ENCODE measurements around the gene CUEDC1. TPM values are rescaled to one million over a fixed set of nuclear protein-coding genes. Genes with fewer than 3 reads are reported as not detected.

Gene CUEDC1
- total RNA-seq, 2 donors from 2014 or later: 0.15 to 0.56 TPM

GRCh38 chr17:57911834-57912673 is 43.2 kb downstream of the CUEDC1 start:
- Mint-ChIP-seq H3K4me1 (no peaks in the 10 kb centered on the region), H3K27ac (no peak overlapping the region), H3K36me3 (ENCODE audit: low read depth) (no peaks in the 10 kb centered on the region)

GRCh38 chr17:57910462-57911420 is 44.5 kb downstream of the CUEDC1 start:
- H3K27me3 Mint-ChIP-seq: peaks cover 4% of the 10 kb centered on the region
- ATAC-seq (replicated peaks): no peak
- no peak overlapping the region for H3K4me3 Mint-ChIP-seq
- no peaks in the 10 kb centered on the region for H3K4me1 Mint-ChIP-seq
- H3K9me3 Mint-ChIP-seq: no peaks in the 10 kb centered on the region
- no peaks in the 10 kb centered on the region for H3K36me3 Mint-ChIP-seq (ENCODE audit: low read depth)
- H3K27ac Mint-ChIP-seq: peak overlapping the region; percentile 40

More at GRCh38 chr17:57911834-57912673, 43.2 kb downstream of the CUEDC1 start:
- peaks cover 4% of the 10 kb centered on the region for H3K27me3 Mint-ChIP-seq
- ATAC-seq (replicated peaks): no peak
- H3K4me3 Mint-ChIP-seq: no peak overlapping the region
- no peaks in the 10 kb centered on the region for H3K9me3 Mint-ChIP-seq

GRCh38 chr17:57909551-57909950 is 45.7 kb downstream of the CUEDC1 start:
- no peak overlapping the region for H3K27ac Mint-ChIP-seq
- H3K9me3 Mint-ChIP-seq: no peaks in the 10 kb centered on the region
- H3K36me3 Mint-ChIP-seq (ENCODE audit: low read depth): no peaks in the 10 kb centered on the region
- peaks cover 4% of the 10 kb centered on the region for H3K27me3 Mint-ChIP-seq
- ATAC-seq (replicated peaks): no peak
- no peaks in the 10 kb centered on the region for H3K4me1 Mint-ChIP-seq
- H3K4me3 Mint-ChIP-seq: no peak overlapping the region

- Mint-ChIP-seq H3K27ac (no peak overlapping the region), H3K27me3 (no peaks in the 10 kb centered on the region), H3K4me1 (no peaks in the 10 kb centered on the region), H3K9me3 (no peaks in the 10 kb centered on the region), H3K36me3 (ENCODE audit: low read depth) (no peaks in the 10 kb centered on the region), H3K4me3 (no peak overlapping the region)
- ATAC-seq (replicated peaks): no peak
Measured at GRCh38 chr17:57908278-57908677, 46.9 kb downstream of the CUEDC1 start.

GRCh38 chr17:57906910-57907309 is 48.3 kb downstream of the CUEDC1 start:
- Mint-ChIP-seq H3K4me3 (no peak overlapping the region), H3K36me3 (ENCODE audit: low read depth) (no peaks in the 10 kb centered on the region), H3K9me3 (no peaks in the 10 kb centered on the region), H3K27ac (no peak overlapping the region), H3K27me3 (no peaks in the 10 kb centered on the region), H3K4me1 (no peaks in the 10 kb centered on the region)
- ATAC-seq (replicated peaks): no peak

- H3K4me1 Mint-ChIP-seq: no peaks in the 10 kb centered on the region
- H3K9me3 Mint-ChIP-seq: no peaks in the 10 kb centered on the region
- no peak overlapping the region for H3K4me3 Mint-ChIP-seq
- no peaks in the 10 kb centered on the region for H3K27me3 Mint-ChIP-seq
- H3K27ac Mint-ChIP-seq: no peak overlapping the region
- ATAC-seq (replicated peaks): no peak
- H3K36me3 Mint-ChIP-seq (ENCODE audit: low read depth): no peaks in the 10 kb centered on the region
Measured at GRCh38 chr17:57905875-57906455, 49.2 kb downstream of the CUEDC1 start.

GRCh38 chr17:57903961-57904360 is 51.3 kb downstream of the CUEDC1 start:
- Mint-ChIP-seq H3K27ac (no peak overlapping the region), H3K27me3 (no peaks in the 10 kb centered on the region), H3K9me3 (no peaks in the 10 kb centered on the region), H3K36me3 (ENCODE audit: low read depth) (no peaks in the 10 kb centered on the region), H3K4me3 (no peak overlapping the region), H3K4me1 (peaks cover 5% of the 10 kb centered on the region)
- ATAC-seq (replicated peaks): no peak

GRCh38 chr17:57902800-57903759 is 52.1 kb downstream of the CUEDC1 start:
- peaks cover 5% of the 10 kb centered on the region for H3K4me1 Mint-ChIP-seq
- H3K36me3 Mint-ChIP-seq (ENCODE audit: low read depth): no peaks in the 10 kb centered on the region
- peak; percentile 30 for ATAC-seq (replicated peaks)
- no peaks in the 10 kb centered on the region for H3K27me3 Mint-ChIP-seq
- H3K27ac Mint-ChIP-seq: no peak overlapping the region
- H3K4me3 Mint-ChIP-seq: no peak overlapping the region
- H3K9me3 Mint-ChIP-seq: no peaks in the 10 kb centered on the region

- Mint-ChIP-seq H3K4me1 (peaks cover 5% of the 10 kb centered on the region), H3K36me3 (ENCODE audit: low read depth) (no peaks in the 10 kb centered on the region), H3K9me3 (no peaks in the 10 kb centered on the region), H3K27ac (no peak overlapping the region), H3K4me3 (no peak overlapping the region), H3K27me3 (no peaks in the 10 kb centered on the region)
- ATAC-seq (replicated peaks): peak; percentile 56
Measured at GRCh38 chr17:57902117-57902799, 53.0 kb downstream of the CUEDC1 start.

- no peaks in the 10 kb centered on the region for H3K36me3 Mint-ChIP-seq (ENCODE audit: low read depth)
- ATAC-seq (replicated peaks): no peak
- no peak overlapping the region for H3K4me3 Mint-ChIP-seq
- peaks cover 5% of the 10 kb centered on the region for H3K4me1 Mint-ChIP-seq
- H3K27me3 Mint-ChIP-seq: peaks cover 1% of the 10 kb centered on the region
- H3K9me3 Mint-ChIP-seq: no peaks in the 10 kb centered on the region
- peak overlapping the region; percentile 28 for H3K27ac Mint-ChIP-seq
Measured at GRCh38 chr17:57900991-57901743, 54.0 kb downstream of the CUEDC1 start.

GRCh38 chr17:57899822-57900221 is 55.4 kb downstream of the CUEDC1 start:
- peaks cover 3% of the 10 kb centered on the region for H3K27me3 Mint-ChIP-seq
- H3K9me3 Mint-ChIP-seq: no peaks in the 10 kb centered on the region
- H3K4me1 Mint-ChIP-seq: peaks cover 5% of the 10 kb centered on the region
- ATAC-seq (replicated peaks): no peak
- H3K4me3 Mint-ChIP-seq: no peak overlapping the region
- no peak overlapping the region for H3K27ac Mint-ChIP-seq
- H3K36me3 Mint-ChIP-seq (ENCODE audit: low read depth): no peaks in the 10 kb centered on the region

- Mint-ChIP-seq H3K9me3 (no peaks in the 10 kb centered on the region), H3K4me1 (peaks cover 5% of the 10 kb centered on the region), H3K27ac (no peak overlapping the region), H3K4me3 (no peak overlapping the region), H3K36me3 (ENCODE audit: low read depth) (no peaks in the 10 kb centered on the region), H3K27me3 (peaks cover 3% of the 10 kb centered on the region)
- ATAC-seq (replicated peaks): no peak
Measured at GRCh38 chr17:57899391-57899790, 55.8 kb downstream of the CUEDC1 start.
